ENCODE measurements around the gene C20orf202.

Gene C20orf202

DNA sequence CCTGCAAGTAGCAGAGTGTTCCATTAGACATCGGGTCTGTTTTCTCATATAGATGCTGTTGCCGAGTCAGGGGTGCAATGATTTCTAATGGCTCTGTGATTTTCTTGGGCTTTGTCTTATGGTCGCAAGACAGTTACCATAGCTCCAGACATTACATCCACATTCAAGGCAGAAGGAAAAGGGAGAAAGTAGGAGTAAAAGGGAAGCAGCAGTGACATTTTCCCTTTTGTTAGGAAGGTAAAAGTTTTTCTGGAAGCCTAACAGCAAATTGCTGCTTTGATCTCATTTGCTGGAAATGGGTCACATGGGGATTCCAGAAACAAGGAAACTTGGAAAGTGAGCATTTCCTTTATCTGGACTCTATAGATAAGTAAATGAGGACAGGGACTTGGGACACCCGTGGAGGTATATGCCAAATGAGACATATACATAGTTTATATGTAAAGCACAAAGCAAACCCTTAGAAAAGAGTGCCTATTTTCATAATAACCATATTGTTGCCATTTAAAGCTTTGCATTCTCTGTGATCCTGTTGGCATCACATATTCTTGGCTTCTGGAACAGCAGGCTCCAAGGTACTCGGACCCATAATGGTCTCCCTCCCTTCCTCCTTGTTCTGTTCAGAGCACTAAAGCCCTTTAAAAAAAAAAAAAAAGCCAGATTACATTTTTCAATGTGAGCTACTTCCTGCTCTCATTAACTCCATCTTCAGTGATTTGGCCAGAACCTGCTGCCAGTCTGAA is at the start of gene C20orf202:
TSS of gene C20orf202 (plus strand) at position 693 of the 743 bp plus-strand sequence. CDS start 132 bp downstream, outside the sequence.
- no peak for DNase-seq

DNA sequence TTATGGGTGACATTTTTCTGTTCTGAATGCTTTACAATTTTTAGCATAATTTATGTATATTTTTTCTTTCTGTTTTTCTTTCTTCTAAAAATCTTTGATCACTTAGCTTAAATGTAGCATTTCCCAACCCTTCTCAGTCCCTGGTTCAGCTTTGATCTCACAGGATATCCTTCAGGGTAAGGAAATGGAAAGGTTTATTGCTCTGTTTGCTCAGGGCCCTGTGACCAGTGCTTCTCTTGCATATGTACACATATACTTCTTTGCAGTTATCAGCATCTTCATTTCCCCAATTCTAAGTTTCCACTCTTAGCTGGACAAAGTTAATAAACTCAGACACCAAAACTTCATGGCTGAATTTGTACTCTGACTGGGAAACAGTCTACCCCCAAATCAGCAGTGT is 49.0 kb upstream of the C20orf202 start:
- no peak for DNase-seq

DNA sequence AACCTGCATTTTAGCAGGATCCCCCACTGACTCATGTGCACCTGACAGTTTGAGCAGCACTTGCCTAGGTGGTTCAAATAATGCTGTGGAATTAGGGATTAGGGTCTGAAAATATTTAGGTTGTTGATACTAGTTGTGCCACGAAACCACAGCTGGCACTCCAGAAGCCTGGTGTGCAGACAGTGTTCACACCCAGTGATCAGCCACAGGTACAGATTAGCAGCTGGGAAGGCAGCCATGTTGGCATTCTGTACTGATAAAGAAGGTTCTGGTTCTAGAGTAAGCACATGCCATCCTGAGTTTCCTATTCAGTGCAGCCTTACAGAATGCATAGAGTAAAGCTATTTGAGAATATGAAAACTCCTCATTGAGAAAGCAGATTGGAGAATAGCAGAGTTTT is 48.6 kb upstream of the C20orf202 start:
- no peak for DNase-seq

DNA sequence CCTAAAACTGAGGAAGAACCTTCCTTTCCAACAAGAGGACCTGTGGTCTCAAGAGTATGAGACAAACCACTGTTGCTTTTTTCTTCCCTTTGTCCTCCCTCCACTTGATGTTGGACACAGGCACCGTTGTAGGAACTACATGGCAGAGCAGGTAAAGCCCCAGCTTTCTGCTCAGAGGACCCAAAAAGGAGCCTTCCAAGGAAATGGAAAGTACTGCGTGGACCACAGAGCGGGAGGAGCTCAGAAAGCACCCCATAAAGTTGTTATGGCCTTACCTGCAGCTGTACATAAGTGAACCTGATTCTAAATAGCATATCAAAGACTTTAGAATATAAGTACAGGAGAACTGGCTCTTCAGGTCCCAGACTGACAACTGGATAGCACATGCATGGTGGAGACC is 47.9 kb upstream of the C20orf202 start:
- no peak for DNase-seq

DNA sequence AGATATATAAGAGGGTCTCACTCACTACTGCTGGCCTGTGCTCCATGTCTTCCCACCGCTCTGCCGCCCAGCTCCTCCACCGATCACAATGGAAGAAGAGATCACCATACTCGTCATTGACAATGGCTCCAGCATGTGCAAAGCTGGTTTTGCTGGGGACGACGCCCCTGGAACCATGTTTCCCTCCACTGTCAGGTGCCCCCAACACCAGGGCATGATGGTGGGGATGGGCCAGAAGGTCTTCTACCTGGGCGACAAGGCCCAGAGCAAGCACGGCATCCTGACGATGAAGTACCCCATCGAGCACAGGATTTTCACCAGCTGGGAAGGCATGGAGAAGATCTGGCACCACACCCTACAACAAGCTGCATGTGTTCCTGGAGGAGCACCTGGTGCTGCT is 42.8 kb upstream of the C20orf202 start:
- no peak for DNase-seq

DNA sequence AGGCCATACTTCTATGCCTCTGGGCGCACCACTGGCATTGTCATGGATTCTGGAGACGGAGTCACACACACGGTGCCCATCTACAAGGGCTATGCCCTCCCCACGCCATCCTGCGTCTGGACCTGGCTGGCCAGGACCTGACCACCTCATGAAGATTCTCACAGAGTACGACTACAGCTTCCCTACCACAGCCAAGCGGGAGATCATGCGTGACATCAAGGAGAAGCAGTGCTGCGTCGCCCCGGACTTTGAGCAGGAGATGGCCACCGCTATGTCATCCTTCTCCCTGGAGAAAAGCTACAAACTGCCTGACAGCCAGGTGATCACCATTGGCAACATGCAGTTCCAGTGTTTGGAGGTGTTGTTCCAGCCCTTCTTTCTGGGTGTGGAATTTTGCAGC is 42.3 kb upstream of the C20orf202 start:
- no peak for DNase-seq

DNA sequence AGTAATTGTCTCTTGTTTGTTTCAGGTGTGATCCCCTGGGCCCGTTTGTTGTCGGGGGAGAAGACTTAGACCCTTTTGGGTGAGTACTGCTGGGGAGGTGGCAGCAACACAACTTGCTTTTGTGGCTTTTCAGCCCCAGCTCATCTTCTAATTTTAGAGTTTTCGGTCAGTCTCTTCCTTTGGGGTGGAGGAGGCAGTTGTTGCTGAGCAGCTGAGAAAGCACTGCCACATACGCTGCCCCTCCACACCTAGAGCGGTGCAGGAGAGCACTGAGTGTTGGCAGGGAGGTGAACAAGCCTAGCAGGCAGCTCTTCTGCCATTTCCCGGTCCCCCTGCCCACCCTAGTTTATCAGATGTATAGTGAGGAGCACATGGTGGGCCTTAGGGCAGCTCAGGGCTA is 40.1 kb upstream of the C20orf202 start:
- no peak for DNase-seq

DNA sequence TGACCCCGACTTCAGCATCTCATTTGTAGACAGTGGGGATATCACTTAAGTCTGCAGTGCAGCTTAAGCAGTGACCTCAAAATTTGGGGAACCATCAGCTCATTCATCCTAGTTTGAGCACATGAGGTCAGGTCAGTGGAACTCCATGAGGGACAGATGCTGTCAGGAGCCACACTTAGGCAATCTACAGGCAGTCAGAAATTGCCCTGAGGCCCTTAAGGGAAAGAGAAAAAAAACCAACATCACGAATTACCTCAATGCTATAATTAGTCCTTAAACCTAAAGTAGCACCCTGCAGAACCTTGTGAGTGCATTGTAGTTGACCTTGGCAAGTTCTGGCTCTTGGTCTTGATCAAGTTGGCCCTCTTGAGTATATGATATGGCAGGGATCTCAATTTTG is 39.6 kb upstream of the C20orf202 start:
- no peak for DNase-seq

DNA sequence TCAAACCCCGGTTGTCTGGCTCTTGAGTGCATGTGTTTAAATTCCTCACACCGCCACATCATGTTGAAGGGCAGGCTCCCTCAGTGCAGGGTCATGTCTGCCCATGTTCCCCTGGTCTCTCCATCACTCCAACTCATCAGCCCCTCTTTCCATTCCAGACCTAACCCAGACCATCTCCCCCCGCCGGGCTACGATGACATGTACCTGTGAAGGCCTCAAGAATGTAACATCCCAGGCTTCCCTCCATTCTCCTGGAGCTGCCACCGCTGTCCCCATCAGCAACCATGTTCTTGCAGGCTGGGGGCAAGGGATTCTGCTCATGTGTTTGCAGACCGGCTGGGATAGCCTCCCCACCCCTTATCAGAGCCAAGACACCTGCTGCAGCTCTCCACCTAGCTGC is 38.4 kb upstream of the C20orf202 start:
- no peak for DNase-seq

DNA sequence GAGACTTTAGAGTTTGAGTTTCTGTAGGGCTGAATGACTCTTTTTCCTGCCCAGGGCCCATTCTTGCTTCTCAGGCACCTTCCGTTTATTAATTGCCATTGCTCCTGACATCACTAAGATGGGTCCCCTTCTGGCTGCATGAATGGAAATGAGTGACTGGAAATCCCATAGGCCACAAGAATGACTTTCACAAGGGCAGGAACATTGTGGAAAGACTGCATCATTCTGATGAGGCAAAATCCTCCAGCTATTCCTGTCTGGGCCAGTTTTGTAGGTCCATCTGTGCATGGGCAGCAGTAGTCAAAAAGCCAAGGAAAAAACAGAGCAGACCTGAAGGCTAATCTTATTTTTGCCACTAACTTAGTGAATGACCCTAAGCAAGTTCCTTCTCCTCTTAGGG is 37.7 kb upstream of the C20orf202 start:
- DNase-seq = no peak

DNA sequence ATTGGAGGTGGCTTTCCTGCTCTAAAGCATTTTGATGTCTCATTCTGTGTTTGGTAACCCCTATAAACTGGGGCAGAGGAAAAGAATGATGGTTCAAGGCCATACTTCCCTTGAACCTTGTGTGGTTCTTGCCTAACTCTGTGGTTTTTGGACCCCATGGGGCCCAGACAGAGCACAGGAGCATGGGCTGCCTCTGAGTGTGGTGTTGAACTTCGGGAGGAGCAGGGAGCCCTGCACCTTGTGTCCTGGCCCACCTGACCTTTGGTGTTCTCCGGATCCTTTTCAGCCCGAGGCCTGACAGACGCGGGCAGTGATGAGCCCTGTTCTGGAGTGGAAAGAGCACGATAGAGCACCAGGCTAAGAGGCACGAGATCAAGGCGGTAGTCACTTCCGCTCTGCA is 37.3 kb upstream of the C20orf202 start:
- no peak for DNase-seq

DNA sequence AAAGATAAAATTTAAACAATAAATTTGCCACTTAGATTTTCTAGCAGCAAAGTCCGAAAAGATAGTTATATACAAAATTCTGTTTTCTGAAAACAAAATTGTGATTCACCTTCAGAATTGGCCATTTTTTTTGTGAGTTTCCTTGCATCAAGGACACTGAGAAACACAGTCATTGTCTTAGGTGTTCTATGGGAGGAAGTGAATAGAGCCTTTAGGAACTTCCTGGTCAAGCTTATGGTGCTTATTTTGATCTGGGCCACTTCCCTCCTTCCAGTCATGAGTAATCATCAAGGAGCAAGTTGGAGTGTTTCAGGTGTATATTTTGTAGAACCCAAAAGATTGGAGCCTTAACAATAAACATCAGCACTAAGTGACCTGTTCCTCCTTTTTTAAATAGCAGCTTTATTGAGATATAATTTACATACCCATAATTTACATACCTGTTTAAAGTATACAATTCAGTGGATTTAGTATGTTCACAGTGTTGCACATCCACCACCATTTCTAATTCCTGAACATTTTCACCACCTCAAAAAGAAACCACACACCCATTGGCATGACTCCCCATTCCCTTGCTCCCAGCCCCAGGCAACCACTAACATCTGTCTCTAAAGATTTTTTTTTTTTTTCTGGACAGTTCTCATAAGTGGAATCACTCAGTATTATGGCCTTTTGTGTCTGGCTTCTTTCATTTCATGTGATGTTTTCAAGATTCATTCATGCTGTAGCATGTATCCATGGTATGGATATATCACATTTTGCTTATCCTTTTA is 36.1 kb upstream of the C20orf202 start:
- DNase-seq = no peak

DNA sequence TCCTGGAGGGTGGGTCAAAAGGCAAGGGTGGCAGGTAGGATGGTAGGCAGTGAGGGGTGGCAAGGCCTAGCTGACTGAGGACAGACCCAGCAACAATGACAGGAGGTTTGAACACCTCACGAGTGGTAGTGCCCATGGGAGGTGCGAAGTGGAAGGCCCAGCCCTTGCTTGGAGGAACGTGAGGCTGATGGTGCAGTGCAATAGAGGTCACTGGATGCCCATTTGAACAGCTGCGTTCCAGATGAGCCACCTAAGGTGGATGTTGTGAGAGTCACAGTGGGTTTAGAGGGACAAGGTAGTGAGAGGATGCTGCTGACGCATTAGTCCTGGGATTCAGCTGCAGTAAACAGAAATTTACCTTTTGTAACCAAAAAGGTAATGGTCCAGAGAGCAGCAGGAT is 34.0 kb upstream of the C20orf202 start:
- no peak for DNase-seq

DNA sequence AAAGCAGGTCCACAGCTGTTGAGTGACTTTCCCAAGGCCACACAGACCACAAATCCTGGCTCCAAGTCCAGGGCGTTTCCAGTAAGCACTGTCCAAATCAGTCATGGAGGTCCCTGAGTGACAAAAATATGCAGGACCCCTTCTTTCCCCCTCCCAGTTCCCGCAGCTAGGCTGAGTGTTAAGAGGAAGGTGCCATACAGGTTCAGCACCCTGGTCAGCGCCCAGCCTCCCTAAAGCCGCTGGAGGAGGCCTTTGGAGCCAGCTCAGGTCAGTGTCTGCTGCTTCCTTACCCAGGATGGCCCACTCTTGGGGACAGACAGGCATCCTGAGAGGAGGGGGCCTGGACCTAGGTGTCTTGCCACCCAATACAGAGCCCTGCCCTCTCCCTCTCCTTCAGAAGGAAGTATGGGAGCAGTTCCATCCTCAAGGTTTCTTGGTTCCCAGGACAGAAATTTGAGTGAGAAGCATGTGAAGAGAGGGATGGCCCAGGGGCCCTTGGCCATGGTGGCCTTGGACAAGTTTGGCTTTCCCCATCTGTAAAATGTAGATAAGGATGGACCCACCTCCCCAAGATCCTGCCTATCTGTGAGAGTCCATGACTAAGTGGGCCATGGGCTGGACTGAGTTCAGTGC is 31.7 kb upstream of the C20orf202 start:
- no peak for DNase-seq

DNA sequence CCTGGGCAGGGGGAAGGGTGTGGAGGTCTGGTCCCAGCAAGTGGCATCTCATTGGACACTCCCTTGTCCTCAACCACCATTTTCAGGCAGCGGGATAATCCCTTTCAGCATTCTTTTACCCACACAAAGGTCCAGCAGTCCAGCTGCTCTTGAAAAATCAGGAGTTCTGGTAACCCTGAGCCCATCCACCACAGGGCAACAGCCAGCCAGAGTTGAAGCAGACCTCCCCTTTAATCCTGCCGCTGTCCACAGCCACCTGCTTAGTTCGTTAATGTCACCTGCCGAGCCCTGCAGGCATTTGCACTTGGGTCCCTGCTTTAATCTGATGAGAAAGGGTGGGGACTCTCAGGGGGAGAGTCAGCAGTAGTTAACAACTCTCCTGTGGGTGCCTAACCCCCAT is 29.6 kb upstream of the C20orf202 start:
- DNase-seq = no peak

DNA sequence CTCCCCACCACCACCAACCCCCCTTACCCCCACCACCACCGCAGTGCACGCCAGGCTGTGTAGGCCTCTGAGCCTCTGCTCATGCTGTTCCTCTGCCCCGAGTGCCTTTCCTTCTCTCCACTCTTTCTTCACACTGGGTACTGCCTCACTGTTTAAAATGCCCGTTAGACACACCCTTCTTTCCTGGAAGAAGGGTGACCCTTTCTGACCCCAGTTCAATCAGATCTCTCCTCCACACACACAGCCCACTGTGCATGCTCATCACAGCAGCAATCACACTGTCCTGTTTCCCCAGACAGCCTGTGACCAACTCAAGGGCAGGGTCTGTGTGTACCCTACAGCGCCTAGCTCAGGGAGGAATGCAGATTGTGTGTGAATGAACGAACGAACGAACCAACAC is 28.5 kb upstream of the C20orf202 start:
- DNase-seq = no peak

DNA sequence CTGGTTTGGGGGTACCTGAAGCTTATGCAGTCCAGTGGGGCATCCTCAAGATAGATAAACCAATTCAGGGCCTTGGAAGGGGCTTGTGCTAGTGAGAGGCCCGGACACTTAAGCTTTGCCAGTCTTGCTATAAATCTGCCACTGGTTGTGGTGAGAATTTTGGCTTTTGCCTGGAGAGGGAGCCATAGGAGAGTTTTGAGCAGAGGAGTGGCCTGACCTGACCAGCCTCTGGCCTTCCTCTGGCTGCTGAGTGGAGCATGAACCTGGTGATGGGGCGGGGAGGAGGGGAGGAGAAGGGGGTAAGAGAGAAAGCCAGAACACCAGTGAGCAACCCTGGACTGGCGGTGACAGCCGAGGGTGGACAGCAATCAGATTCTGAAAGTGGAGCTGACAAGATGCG is 25.6 kb upstream of the C20orf202 start:
- no peak for DNase-seq

DNA sequence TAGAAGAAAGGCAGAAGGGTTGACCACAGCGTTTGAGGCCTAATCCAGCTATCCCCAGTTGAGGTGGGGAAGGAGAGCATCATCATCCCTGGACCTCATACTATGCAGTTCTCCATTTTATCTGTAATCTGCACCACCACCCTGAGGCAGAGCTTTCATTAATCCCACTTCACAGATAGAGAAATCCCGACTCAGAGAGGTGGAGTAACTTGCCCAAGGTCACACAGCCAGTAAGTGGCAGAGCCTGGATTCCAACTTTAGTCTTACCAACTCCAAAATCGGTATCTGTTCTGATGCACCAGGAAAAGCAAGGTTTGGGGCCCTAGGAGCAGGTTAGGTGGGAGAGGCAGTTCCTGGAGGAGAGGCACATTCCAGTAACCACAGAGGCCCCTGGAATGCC is 25.2 kb upstream of the C20orf202 start:
- DNase-seq = no peak

DNA sequence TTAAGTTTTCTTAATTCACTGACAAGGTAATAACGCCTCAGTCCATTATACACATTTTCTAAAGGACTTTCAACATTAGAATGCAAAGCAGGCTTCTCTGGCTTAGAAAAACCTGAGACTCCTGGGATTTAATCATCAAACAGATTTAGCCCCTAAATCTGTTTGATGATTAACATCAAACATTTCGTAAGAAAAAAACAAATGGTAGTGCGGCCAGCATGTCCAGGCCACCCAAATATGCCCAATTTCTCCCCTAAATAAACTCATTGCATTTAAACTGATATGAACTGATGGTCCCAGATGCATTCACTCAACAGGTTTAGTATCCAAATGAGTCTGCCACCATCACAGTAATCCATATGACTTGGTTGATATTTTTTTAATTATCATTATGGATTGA is 24.6 kb upstream of the C20orf202 start:
- no peak for DNase-seq

DNA sequence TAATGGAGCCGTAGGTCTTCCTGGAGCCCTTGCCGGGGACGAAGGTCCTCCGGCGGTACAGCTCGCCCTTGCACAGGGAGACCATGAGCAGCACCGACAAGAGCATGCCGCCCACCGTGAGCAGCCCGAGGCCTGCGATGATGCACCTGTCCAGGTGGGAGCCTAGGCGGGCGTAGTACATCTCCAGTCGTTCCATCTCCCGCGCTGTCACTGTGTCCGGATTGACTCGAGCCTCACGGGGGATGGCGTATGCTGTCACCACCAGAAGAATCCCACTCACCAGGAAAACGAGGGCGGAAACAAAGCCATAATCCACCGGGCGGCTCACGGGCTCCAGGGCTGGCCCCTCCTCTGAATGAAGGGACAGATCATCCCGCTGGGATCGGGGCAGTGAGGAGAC is 22.3 kb upstream of the C20orf202 start:
- no peak for DNase-seq

DNA sequence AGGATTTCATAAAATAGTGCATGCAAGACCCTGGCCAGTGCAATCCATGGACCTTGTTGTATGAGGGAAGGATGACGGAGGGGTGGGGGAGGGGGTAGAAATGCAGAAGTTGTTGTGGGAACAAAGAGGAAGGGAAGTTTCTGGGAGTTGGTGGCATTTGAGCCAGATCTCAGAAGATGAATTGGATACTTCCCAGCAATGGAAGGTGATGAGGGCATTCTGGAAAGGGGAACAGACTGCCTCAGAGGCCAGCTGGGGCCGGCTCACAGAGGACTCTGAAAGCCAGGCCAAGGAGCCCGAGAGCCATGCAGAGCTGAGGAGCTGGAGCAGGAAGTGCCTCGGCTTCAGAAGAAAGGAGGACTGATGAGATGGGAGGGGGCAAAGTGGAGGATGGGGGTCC is 21.1 kb upstream of the C20orf202 start:
- no peak for DNase-seq

DNA sequence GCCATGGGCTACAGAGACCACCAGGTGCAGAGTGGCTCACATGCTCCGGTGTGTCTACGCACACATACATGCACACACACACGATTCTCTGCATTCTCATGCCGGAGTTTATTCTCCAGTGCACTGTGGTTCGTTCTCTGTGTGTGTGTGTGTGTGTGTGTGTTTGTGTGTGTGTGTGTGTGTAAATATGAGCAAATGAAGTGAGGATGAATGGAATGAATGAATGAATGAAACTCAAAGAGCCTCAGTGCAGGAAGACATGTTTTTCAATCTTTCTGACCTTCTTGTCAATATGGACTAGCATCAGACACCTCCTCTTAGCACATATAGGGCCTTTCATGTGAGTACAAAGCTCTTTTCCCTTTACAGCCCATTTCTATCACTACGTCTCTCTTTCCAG is 20.1 kb upstream of the C20orf202 start:
- DNase-seq = no peak

DNA sequence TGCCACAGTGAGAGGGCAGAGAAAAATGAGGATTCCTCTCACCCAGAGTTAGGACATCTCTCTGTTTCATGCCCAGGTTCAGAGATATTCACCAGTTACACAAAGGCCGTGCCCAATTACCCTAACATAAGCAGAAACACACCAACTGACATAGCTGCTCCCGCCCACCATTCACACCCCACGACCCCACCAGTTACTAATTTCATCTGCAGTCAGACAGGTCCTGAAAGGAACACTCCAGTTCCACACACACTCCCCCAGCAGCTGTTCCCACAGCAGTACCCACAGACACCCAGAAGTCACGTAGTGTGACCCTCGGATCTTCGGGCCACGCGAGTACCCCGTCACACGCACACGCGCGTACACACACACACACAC is 19.0 kb upstream of the C20orf202 start:
- DNase-seq = no peak

DNA sequence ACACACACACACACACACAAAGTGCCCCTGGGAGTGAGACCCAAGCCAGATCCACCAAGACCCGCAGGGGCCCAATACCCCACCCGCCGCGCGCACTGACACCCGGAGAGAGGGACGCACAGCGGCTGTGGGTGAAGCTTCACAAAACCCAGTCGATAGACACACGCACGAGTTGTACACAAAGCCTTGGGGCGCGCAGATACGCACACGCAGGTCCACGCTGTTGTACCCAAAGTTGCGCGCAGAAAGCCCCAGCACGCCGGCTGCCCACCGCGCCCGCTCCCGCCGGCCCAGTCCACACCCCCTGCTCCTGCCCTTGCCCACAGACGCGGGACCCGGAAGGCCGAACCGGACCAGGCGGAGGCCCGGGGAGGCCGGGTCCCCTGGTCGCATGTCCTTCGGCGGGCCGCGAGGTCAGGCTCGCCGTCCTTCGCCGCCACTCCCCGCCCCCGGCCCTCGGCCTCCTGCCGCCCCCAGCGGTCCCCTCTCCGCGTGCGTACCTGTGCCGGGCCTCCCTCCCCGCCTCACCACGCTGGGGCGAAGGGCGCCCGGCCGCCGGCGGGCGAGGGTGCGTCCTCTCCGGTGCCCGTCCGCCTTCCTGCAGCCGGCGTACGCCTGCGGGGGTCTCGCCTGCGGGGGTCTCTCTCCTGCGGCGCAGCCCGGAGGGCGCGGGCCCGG is 18.5 kb upstream of the C20orf202 start, which contains the start of gene TMEM74B:
TSS of gene TMEM74B (minus strand) at position 344 of the 678 bp plus-strand sequence. CDS start 1,180 bp downstream, outside the sequence.
- DNase-seq = no peak
